Heart left ventricle (tissue), 13 donors: ENCODE results near the gene RMND5A.
"Not testable (repeated sequence)": the region's sequence is repeated elsewhere in the genome, so short reads cannot be mapped to it uniquely, and the experiment has no call there.

Experiments
- POLR2A ChIP-seq, 2 donors: fragments of 450-650 bp; IDR thresholded peaks; one replicate each; pipeline ENCODE4 v1.6.1; 2017; ENCODE audit warnings: antibody characterized with exemption in 2 of 2, mild to moderate bottlenecking in 2 of 2, moderate library complexity in 2 of 2
- TF ChIP-seq, protein P1 (sequence below), 12 donors: fragments of 200-600 bp; sonication (generic) in 4 of 12; IDR thresholded peaks; one replicate each; pipeline versions ENCODE4 v1.5.0 to v1.8.0; 2018 to 2022; ENCODE audit warnings: antibody characterized with exemption in 12 of 12, mild to moderate bottlenecking in 5 of 12
- donor health status: ischemic (EF 13 %, LVEDD 7.1; RV severe dilation, severe dysfunction).
- donor health status: DM: no; HTN: yes; CAD: no.
- donor health status: DM: no; HTN: no; CAD: no.
- donor health status: ischemic (EF 25% LVEDD 6.9; RV normal size, moderate dysfunction).
- donor health status: ischemic (EF 25% LVEDD 5.7; RV mildly dilated, moderate dysfunction).
- donor health status: ischemic (EF 35%, LVEDD 5.7; RV mildly dilated, moderate dysfunction).
- donor health status: nonischemic (EF 11% LVEDD 7.7; RV severe dilation, severe dysfunction).
- donor health status: DM: yes; HTN: yes; CAD: no.
- donor health status: PGD.
- donor health status: ischemic (EF 29% LVEDD 5.4; RV normal size, mild dysfunction).
- donor health status: nonischemic (EF 23%, LVEDD 6.1; RV moderate dilation, normal function).

DNA sequence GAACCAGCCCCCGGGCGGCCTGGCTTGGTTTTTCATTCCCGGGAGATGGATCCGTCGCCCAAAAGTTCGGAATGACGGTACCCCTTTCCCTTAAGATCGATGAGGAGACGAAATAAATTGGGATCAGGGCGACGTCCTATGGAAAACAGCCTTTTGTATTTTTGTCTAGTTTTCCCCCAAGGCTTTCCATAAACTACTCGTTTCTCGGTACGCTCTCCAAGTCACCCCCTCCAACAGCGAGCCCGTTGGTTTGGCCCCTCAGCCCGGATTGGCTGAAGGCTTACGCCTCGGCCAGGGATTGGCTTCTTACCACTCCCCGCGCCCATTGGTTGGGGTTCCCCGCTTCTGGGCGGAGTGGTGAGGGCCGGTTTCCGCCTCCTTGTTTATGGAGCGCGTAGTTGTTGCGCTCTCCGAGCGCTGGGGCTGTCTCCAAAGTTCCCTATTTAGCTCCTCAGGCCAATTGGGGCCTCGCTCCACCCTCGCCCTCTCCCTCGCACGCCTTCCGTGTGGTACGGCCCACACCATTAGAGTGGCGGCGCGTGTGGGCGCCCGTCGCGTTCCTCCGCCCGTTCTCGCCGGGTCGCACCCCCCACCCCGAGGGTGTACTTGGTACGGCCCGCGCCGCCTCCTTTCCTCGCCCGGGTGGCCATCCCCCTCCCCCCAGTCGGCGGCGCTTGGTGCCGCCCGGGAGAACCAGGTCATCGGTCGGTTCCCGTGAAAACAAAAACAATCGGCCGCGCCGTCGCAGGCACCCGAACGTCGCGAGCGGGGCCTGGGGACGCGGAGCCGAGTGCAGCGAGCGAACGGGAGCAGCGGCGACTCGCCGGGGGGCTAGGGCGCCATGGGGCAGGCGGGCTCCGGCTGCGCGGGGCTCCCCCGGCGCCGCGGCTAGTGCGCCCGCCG lies at the start of gene RMND5A:
- TF ChIP-seq POLR2A (IDR thresholded peaks at IDR 0.05): peak; percentile 14 to 84
- TF ChIP-seq, protein P1, sequence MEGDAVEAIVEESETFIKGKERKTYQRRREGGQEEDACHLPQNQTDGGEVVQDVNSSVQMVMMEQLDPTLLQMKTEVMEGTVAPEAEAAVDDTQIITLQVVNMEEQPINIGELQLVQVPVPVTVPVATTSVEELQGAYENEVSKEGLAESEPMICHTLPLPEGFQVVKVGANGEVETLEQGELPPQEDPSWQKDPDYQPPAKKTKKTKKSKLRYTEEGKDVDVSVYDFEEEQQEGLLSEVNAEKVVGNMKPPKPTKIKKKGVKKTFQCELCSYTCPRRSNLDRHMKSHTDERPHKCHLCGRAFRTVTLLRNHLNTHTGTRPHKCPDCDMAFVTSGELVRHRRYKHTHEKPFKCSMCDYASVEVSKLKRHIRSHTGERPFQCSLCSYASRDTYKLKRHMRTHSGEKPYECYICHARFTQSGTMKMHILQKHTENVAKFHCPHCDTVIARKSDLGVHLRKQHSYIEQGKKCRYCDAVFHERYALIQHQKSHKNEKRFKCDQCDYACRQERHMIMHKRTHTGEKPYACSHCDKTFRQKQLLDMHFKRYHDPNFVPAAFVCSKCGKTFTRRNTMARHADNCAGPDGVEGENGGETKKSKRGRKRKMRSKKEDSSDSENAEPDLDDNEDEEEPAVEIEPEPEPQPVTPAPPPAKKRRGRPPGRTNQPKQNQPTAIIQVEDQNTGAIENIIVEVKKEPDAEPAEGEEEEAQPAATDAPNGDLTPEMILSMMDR (IDR thresholded peaks at IDR 0.05): not testable (repeated sequence)
